Activated CD4-positive, CD25-positive, alpha-beta regulatory T cell treated with anti-CD3 and anti-CD28 coated beads, Interleukin-2, amount 50 U/mL, for 72 hours (primary cell): ENCODE measurements around the gene PTPRN2.
A peak's percentile ranks its signal among the peaks of the same experiment; 100 is the strongest.

Experiments used
- DNase-seq: peaks from one replicate; pipeline ENCODE4 v3.0.0; 2021

The PTPRN2 gene

DNA sequence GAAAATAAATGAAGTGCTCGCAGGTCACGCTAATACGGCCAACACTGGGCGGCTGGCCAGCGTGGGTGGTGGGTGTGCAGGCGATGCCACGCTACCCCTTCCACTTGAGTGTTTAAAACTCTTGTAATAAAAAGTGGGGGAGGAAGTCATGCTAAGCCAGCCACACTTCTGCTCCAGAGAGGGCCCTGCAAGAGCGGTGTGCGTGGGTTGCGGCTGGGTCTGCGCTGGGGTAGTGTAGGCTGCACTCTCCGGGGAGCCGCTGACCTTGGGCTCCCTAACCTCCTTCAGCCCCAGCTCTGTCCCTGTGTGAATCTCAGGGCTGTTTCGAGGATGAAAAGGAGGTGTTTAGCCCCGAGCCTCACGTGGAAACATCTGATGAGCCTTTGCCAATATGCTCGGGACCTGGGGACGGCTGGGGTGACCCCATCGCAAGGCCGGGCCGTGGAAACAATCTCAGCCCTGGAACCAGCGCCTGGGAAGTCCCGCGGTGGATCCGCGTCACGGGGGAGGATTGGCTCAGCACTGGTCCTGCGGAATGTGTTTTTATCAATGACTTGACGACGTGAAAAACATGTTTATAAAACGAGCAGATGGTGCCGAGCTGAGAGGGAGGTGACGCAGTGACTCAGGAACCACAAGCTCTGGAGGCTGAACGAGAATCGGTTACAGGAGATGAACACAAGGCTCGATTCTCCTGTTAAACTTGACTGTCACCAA lies 972.4 kb downstream of the PTPRN2 start:
- no peak for DNase-seq

DNA sequence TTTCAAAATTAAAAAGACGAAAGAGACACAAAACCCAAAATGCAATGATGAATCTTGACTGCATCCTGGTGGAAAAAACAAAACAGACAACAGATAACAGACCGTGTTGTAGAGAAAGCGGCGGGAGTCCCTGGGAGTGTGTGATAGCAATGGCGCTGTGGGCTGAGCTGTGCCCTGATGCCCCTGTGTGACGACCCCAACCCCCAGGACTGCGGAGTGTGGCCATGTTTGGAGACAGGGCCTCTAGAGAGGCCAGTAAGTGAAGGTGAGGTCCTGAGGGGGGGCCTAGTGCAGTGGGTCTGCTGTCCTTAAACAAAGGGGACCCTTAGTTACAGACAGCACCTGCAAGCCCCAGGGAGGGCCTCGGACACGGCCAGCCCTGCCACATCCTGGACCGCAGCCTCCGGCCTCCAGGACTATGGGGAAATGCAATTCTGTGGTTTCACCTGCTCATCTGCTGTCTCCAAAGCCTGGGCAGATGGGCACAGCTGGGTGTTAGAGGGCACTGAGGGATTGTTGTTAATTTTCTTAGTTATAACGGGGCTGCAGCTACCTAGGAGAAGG lies 973.1 kb downstream of the PTPRN2 start:
- no peak for DNase-seq

DNA sequence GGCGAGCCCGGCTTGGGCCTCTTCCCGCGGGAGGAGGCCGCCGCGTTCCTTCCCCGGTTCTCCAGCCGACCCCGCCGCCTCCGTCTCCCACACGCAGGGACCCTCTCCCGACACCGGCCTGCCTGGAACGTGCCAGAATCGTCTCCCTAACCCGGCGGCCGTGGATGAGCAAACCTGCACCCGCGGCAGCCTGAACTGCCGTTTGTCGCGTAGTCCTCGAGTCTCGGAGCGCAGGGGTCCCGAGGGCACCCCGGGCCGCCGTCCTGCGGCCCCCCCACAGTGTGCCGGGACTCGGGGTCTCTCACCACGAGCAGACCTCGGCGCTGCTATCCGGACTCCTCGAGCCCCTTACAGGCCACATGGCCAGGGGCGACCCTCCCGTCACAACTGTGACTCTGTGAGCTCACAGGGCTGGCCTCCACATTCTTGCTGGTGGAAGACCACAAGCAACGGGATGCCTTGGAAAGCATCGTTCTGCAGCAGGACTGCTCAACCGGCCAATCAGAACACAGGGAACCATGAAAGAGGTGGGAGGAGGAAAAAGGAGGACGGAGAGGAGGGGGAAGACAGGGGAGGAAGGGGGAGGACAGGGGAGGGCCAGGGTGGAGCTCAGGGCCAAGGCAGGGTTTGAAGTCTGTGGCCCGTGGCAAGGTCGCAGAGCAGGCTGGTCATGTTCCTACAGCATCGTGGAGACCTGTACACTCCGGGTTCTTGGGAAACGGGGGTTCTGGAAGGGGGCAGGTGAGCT lies 973.9 kb downstream of the PTPRN2 start:
- no peak for DNase-seq

DNA sequence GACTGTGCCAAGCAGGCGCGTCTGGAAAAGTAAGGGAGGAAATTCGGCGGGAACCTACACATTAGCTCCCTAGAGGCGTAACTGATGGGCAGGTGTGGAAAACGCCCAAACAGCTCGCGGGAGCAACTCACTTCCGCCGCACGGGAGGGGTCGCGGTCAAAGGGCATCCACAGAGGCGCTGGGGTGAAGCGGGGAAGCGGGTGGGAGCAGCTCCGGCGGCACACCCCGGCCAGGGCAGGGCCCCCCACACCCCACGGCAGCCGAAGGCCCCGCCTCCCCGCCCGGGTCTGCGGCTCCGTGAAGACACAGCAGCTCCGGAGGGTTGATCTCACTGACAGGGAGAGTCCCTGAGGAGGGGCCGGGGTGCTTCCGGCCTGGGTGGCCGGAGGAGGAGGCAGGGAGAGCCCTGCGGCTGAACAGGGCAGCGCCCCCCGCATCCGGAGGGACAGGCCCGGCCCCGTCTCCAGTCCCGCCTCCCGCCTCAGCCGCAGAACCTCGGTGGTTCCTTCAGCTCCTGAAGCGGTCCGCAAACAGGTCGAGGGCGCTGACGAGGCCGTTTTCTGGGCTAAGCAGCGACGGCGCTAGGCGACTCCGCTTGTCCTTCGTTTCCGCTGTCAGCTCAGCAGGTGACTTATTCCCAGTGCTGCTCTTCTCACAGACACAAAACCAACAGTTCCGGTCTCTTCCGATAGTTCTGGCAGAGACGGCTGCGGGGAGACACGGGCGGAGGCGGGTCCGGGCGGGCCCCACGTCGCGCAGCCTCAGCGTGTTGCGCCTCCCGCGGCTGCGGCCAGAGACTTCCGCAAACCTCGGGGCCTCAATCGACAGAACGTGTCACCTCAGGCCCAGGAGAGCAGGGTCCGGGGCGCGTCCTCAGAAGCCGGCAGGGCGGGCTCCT lies 974.7 kb downstream of the PTPRN2 start:
- peak; percentile 75 for DNase-seq

DNA sequence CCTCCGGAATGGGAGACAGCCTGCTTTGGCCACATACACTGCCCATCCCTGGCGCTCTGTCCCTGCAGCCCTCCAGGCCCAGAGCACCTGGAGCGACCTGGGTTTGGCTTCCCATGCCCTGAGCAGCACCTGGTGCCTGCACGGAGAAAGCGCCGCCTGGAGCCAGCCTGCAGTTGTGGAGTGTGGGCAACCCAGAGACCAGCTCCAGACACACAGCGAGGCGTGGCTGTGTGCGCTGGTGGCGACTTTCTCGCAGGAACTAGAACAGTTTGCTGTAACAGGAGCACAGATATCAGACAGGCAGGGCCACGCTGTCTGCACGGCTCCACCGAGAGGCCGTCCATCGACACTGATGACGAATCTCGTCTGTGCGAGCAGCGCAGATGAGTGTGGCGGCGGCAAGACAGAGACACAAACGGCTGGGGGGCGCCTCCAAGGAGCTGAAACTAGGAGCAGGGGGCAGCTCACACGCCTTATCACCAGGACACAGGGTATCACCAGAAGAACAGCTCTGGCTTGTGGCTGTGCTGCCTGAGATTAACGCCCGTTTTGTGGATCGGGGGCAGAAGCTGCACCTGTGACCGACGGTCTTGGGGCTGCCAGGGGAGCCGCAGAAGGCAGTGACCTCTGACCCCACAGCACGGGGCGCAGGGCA lies 975.5 kb downstream of the PTPRN2 start:
- DNase-seq, result no peak

DNA sequence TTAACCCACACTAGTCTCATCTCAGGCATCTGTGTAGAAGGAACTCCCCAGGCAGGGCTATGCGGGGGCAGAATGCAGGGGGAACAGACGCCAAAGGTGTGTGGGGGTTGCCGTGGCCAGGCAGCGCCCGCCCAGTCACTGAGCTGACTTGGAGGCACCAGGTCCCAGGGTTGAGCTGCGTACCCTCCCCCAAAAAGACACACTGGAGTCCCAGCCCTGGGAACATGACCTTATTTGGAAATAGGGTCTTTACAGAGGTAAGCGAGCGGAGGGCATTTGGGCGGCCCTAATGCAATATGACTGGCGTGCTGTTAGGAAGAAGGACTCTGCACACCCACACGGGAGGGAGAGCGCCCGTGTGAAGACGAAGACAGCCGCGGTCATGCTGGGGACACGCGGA lies 976.3 kb downstream of the PTPRN2 start:
- no peak for DNase-seq

DNA sequence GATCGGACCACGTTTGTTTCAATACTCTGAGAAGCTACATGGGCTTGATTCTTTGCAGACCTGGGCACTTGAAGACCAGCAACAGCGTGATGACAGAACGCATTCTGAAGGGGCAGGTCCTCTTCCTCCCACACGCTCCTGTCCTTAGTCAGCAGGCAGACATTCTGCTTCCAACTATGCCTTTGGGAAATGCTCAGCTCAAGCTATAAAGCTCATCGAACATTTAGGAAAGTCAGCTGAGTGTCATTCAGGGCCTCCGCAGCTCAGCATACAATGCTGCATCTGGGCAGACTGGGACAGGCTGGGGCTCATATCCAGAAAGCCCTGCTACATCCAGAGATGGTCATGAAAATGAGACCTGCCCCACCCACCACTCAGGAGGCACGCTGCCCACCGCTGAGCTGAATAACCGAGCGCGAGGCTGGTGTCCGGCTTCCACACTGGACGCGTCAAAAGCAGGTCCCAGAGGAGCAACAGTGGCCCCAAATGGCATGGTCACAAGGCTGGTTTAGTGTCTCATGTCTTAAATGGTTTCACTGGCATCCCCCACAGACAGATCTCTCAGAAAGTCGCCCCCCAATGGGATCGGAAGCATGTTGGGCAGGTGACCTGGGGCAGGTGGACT lies 976.8 kb downstream of the PTPRN2 start:
- DNase-seq, result no peak

DNA sequence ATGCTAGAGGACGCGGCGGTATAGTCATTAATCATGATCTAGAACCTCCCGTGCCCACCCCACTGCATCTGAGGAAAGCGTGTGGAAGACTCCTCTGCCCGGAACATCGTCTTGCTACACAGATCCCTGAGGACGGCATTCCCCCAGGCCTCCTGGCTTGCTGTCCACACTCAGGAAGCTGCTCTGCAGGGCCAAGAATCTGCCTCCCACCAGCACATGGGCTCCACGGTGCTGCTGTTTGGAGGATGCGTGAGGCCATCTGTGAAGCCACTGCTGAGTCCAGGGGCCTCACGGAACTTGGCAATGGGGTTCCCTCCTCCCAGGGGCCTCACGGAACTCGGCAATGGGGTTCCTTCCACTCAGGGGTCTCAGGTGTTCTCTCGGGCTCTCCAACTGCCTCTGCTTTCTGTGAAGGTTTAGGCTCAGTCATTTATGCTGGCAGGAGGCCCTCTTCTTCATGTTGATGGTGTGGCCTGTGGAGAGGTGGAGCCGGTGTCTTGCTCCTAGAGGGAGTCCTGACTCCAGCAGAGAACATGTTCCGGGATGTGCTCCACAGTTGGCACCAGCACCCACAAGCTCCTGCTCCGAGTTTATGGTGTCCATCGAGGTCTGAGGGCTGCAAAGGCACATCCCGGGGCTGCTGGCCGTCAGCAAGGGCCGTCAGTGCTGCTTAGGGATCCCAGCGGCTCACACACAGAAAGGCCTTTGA lies 977.5 kb downstream of the PTPRN2 start:
- DNase-seq, result no peak

DNA sequence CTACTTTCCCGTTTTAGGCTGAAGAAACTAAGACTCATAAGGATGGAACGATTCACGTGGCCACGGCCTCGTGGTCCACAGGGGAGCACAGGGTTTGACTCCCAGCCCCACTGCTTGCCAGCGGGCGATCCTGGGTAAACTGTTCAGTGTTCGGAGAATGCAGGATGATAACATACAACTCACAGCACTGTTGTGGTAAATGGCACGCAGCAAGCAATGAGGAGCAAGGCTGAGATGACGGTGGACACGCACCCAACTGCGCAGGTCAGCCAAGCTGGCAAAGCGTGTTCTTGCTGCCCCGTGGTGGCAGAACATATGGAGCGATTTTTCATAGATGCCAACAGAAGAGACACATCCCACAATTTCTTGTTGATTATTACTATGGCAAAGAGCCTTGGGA lies 978.1 kb downstream of the PTPRN2 start:
- DNase-seq, result no peak

DNA sequence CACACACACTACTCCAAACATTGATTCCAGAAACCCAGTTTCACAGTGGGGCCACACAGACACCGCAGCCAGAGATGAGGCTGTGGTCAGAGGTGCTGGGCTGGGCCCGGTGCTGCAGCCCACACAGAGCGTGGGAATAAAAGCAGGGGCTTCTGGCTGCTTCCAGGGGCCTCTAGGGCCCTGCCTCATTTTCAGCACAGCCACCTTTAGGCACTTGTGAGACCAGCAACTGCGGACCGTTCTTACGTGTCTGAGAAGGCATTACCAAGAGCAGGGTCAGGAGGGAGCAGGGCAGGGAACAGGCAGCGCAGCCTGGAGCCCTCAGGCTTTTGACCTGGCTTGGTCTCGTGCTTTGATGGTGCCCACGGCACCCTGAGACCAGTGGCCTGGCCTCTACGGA lies 980.4 kb downstream of the PTPRN2 start:
- no peak for DNase-seq

DNA sequence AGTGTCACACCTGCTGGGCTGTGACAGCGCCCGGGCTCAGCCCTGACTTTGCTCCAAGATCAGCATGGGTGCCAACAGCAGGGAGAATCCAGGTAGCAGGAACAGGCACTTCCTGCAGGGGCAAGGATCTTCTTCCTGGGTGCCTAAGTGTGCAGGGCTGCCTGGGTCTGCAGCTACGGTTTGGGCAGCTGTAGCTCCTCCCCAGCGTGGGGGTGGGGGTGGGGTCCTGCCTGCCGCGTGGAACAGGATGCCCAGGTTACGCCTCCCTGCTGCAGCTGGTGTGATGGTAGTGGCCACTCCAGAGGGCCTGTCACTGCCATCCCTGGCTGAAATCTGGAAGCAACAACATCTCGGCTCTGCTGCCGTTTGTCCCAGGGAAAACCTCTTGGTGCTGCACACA lies 981.5 kb downstream of the PTPRN2 start:
- no peak for DNase-seq

DNA sequence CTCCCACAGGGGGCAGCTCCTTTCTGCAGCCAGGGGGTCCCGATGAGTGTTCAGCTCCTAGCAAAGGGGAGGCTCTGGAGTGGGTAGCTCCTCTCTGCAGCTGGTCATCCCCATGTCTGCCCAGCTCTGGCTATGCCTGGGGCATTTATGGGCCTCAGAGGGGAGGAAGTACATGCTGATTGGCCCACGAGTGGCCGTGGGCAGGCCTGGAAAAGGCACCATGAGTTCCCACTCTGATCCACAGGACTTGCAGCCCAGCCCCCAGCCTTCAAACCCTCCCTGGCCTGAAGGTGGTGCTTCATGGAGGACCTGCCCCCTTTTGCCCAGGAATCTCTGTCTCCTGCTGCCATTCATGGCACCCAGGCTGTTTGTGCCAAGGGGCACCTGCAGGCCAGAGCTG lies 982.0 kb downstream of the PTPRN2 start:
- DNase-seq, result no peak

DNA sequence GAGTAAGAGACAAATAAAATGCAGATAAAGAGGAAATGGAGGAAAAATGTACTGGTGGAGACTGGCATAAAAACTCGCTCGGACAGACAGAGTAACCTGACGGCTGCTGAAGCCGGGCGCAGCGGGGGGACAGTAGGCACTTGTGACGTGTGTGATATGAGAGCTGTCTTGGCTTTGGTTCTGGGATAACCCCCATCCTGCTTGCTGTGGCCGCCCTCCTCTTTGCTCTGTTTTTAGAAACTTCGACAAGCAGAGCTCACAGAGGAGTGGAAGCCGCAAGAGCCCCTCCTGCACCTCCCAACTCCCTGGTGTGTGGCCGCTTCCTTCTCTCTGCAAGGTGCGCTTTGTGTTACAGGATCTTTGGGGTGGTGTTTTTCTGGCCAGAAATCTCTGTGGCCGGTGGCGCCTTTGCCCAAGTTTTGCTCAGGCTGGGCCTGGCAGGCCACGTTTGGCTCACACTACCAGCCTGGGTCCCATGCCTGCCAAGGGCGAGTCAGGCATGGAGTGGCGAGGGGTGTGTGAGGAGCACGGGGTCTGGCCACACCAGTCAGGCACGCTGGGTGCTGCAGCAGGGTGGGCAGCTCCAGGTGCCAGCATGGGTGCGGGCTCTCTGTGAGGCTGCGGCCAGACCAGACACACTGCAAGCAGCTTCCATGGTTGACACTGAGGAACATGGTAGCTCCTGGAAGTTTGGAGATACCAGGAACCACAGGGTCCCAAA lies 982.8 kb downstream of the PTPRN2 start:
- no peak for DNase-seq

DNA sequence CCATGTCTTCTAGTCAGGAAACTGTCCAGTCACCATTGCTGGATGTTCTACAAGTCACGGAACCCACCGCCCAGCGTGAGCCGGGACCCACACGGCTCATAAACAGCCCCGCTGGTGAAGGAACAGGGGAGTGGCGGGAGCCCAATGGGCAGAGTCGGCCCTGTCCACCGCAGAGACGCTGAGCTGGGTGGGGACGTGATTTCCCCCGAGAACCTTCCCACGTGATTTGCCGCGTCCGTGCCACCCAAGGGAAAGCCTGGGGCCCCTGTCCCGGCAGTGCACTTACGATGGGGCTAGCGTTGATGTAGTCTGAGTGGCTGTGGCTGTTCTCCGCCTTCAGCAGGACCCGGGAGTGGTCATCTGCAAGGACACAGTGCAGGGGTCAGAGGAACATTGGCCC lies 983.9 kb downstream of the PTPRN2 start:
- DNase-seq, result no peak

DNA sequence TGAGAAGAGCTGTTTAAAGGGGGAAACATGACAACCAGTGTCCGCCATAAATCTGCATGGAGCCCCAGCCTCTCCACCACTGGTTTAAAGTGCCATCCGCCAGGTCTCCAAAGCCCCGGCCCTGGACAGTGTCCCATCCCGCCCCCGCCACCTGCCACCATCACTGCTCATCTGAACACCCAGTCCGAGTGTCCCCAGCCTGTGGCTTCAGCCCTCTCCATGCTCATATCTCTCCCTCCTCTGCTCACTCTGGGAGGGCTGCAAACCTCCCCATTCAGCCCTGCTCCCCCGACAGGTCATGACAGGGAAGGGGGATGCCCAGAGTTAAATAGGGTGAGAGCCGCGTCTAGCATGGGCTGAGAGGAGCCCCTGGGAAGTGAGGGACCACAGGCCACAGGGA lies 984.6 kb downstream of the PTPRN2 start:
- DNase-seq, result no peak

DNA sequence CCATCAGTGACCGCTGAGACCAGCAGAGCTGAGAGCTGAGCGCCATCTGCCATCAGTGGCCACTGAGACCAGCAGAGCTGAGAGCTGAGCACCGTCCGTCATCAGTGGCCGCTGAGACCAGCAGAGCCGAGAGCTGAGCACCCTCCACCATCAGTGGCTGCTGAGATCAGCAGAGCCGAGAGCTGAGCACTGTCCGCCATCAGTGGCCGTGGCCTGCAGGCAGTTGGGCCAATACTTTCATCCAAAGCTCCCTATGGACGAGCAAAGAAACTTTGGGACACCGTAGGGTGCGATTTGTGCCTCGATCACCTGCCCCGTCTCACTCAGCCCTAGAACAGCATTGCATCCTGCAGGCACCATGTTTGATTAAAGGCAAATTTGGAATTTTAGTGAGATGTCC lies 985.0 kb downstream of the PTPRN2 start:
- no peak for DNase-seq

DNA sequence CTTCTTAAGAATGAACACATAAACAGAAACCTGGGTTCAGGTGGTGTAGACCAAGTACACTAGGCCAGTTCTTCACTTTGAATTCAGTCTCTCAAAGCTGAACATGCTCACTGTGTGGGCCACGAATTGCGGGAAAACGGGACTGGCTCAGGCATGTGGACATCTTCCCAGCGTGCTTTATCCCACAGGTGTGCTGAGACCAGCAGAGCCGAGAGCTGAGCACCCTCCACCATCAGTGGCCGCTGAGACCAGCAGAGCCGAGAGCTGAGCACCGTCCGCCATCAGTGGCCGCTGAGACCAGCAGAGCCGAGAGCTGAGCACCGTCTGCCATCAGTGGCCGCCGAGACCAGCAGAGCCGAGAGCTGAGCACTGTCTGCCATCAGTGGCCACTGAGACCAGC lies 985.5 kb downstream of the PTPRN2 start:
- no peak for DNase-seq

DNA sequence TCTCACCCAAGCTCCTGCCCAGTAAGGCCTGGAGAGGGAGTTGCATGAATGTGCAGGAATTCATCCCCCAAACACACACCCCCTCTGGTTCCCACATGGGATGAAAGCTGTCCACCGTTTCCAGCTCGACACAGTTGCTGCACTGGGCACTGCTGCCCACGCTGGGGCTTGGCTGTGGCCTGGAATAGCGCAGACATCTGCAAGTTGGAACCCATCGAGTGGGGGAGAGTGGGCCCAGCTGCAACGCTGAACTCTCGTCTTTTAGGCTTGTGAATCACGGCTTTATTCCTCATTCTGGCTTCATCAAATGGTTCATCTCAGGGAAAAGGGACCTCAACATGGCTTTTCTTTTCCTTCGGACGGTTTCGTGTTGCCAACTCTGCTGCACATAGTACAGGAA lies 986.1 kb downstream of the PTPRN2 start:
- no peak for DNase-seq

DNA sequence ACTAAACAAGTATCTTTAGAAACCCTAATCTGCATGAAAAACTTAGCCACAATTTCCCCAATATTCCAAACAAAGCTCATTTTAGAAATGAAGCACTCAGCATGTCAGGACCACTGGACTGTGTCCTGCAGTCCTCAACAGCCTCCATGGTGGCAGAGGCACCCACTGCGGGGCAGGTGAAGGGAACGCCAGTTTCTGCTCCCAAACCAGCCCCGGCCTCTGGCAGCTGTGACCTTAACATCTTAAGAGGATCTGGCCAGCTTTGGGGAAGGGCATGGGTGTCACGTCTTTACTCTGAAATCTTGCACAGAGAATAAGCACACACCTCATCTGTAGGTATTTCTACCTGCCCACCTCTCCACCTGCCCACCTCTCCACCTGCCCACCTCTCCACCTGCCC lies 988.1 kb downstream of the PTPRN2 start:
- DNase-seq, result no peak

DNA sequence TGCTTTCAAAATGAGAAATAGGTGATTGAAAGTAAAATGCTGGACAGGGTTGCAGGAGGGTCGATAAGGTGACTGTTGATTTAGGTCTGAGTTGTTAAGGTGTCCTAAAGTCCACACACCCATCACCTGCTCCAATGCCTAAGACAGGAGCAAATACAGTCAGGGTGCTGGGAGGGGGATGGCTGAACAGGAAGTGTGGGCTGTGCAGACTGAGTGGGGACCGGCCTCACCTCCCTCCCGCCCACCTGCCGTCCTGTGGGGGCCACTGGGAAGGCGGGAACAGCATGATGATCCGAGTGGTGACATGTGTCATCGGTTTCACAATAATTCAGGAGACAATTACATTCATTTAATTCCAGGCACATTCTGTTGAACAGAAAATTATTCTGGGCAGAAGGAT lies 990.1 kb downstream of the PTPRN2 start:
- DNase-seq, result no peak

DNA sequence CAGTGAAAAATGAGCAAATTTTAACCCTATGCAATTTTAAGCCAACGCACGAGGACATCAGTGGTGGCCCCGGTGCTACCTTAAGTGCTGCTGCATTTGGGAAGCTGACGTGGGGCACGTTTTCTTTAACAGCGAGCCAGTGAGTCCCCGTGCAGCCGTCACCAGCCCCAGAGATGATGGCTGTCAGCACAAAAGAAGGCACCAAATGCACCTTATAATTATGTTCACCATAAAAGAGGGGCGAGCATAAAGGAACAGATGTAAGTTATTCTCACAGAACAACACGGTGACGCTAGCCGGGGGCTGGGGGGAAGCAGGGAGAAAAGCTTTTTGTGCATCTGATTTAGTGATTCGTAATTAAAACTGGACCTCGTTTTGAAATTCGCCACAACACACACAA lies 990.7 kb downstream of the PTPRN2 start:
- DNase-seq, result no peak
